ENCODE results near the gene TMEM131. TPM values are rescaled to one million over a fixed set of nuclear protein-coding genes. Genes with fewer than 3 reads are reported as not detected.
"Not testable (repeated sequence)": the region's sequence is repeated elsewhere in the genome, so short reads cannot be mapped to it uniquely, and the experiment has no call there.

The TMEM131 gene
- 13.5 TPM for total RNA-seq

- peak; percentile 85 to 93 (median 92) for DNase-seq (ENCODE audit: low read depth in 2 of 3, low spot score in 2 of 3)
Measured at GRCh38 chr2:97995734-97996624, at the start of gene TMEM131. Gene TMEM131, minus strand, starts transcription at chr2:97995948. Its CDS starts 286 bp downstream, at chr2:97995662.

- not testable (repeated sequence) for DNase-seq (ENCODE audit: low read depth in 2 of 3, low spot score in 2 of 3)
Measured at GRCh38 chr2:98044730-98045129, 49.0 kb upstream of the TMEM131 start.

DNA sequence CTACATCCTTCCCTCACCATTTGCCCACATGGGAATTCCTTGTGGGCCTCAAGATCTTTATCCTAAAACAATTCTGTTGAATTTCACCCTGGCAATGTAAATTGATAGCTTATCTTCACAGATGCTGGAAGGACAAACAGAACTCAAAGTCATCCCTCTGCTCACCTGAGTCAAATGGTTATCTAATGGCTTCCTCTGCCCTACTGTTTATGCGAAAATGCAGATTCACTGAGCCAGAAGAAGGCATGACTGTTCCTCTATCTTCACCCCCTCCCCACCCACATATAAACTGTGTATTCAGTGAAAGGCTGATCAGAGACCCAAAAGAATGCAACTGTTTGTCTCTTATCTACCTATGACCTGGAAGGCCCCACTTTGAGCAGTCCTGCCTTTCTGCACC, 47.4 kb upstream of the TMEM131 start:
- DNase-seq (ENCODE audit: low read depth in 2 of 3, low spot score in 2 of 3): no peak

DNA sequence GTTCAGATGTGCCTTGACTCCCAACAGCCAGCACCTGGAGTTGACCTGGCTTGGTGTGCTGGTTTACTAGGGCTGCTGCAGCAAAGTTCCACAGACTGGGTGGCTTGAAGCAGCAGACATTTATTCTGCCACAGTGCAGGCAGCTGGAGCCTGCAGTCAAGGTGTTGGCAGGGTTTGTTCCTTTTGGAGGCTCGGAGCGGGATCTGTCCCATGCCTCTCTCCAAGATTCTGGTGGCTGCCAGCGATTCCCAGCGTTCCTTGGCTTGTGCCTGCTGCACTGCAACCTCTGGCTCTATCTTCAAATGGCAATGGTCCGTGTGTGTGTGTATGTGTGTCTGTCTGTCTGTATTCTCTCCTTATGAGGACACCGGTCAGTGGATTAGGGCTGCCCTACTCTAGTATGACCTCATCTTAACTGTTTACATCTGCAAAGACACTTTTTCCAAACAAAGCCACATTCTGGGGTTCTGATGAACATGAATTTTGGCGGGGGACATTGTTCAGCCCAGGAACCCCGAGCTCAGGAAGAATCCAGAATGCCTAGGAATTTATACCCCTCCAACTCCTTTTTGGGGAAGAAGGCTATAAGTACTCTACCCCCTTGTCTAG, 44.7 kb upstream of the TMEM131 start:
- DNase-seq (ENCODE audit: low read depth in 2 of 3, low spot score in 2 of 3): no peak

- DNase-seq (ENCODE audit: low read depth in 2 of 3, low spot score in 2 of 3): peak in 1 of 3 donors; percentile 44
Measured at GRCh38 chr2:98039085-98039756, 43.5 kb upstream of the TMEM131 start.

DNA sequence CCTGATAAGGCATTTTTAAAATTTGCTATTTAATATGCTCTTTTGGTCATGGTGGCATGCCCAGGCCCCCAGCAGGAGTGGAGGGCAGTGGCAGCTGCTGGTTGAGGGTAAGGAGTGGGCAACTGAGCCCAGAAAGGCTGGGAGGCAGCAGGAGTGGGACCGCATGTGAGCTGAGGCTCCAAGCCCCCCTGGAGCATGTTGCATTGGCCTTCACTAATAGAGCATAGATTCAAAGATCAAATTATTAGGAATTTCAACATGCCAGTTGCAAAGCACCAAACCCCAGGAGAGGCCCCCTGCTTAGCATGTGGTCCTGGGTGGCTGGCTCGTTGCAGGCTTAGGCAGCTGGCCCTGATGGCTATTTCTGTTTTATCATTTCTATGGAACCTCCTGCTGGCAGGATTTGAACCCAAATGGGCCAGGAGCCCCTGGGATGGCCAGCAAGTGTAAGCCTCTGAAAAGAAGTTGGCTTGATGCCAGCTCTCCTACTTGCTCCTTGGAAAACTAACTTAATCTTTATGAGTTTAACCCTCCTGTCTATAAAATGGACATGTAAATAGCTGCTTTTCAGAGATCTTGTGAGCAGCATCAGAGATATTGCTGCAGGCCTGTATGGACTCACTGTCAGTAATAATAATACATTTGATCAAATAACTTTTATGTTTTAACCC, 42.1 kb upstream of the TMEM131 start:
- no peak for DNase-seq (ENCODE audit: low read depth in 2 of 3, low spot score in 2 of 3)

- no peak for DNase-seq (ENCODE audit: low read depth in 2 of 3, low spot score in 2 of 3)
Measured at GRCh38 chr2:98037206-98037605, 41.5 kb upstream of the TMEM131 start.

- DNase-seq (ENCODE audit: low read depth in 2 of 3, low spot score in 2 of 3): no peak
Measured at GRCh38 chr2:98036349-98037000, 40.7 kb upstream of the TMEM131 start.

GRCh38 chr2:98034745-98035144, 39.0 kb upstream of the TMEM131 start:
- no peak for DNase-seq (ENCODE audit: low read depth in 2 of 3, low spot score in 2 of 3)

GRCh38 chr2:98032086-98032485, 36.3 kb upstream of the TMEM131 start:
- no peak for DNase-seq (ENCODE audit: low read depth in 2 of 3, low spot score in 2 of 3)

- DNase-seq (ENCODE audit: low read depth in 2 of 3, low spot score in 2 of 3): no peak
Measured at GRCh38 chr2:98029718-98030222, 34.0 kb upstream of the TMEM131 start.

GRCh38 chr2:98028931-98029717, 33.4 kb upstream of the TMEM131 start:
- DNase-seq (ENCODE audit: low read depth in 2 of 3, low spot score in 2 of 3): no peak

GRCh38 chr2:98028101-98028561, 32.4 kb upstream of the TMEM131 start:
- no peak for DNase-seq (ENCODE audit: low read depth in 2 of 3, low spot score in 2 of 3)

DNA sequence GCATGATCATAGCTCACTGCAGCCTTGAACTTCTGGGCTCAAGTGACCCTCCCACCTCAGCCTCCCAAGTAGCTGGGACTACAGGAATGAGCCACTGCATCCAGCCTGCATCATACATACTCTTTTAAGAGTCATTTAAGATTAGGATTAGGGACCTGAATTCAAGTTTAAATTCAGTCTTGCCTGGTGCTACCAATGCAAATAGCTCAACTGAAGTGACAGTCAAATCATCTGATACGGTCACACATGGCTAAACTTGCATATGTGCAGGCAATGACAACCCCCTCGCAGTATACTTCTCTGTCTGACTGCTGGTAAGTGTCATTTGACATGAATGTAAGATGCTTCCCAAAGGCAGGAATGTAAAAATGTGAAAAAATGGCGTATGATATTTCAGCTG, 31.8 kb upstream of the TMEM131 start:
- no peak for DNase-seq (ENCODE audit: low read depth in 2 of 3, low spot score in 2 of 3)

GRCh38 chr2:98026927-98027522, 31.3 kb upstream of the TMEM131 start:
- peak in 2 of 3 donors; percentile 23 to 74 for DNase-seq (ENCODE audit: low read depth in 2 of 3, low spot score in 2 of 3)

- DNase-seq (ENCODE audit: low read depth in 2 of 3, low spot score in 2 of 3): no peak
Measured at GRCh38 chr2:98026292-98026691, 30.5 kb upstream of the TMEM131 start.

- no peak for DNase-seq (ENCODE audit: low read depth in 2 of 3, low spot score in 2 of 3)
Measured at GRCh38 chr2:98025481-98026037, 29.8 kb upstream of the TMEM131 start.

DNA sequence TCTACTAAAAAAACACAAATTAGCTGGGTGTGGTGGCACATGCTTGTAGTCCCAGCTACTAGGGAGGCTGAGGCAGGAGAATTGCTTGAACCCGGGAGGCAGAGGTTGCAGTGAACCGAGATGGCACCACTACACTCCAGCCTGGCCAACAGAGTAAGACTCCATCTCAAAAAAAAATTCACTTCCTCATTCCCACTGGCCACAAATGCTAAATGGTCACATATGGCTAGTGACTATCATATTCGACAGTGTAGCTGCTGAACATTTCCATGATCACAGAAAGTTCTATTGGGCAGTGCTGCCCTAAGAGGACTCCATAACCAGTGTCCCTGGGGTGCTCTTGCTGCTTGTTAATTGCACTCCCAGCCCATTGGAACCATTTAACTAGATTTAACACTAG, 26.3 kb upstream of the TMEM131 start:
- DNase-seq (ENCODE audit: low read depth in 2 of 3, low spot score in 2 of 3): not testable (repeated sequence)

Data from hematopoietic multipotent progenitor cell (in vitro differentiated cells).